Endothelial cell (in vitro differentiated cells): ENCODE measurements around the gene MYBL2. TPM values are rescaled to one million over a fixed set of nuclear protein-coding genes. Genes with fewer than 3 reads are reported as not detected.

Source experiments
- DNase-seq: peaks from one replicate; pipeline ENCODE4 v3.0.0; 2021; ENCODE audit warnings: low spot score
- H3K27ac Mint-ChIP-seq: one replicate; pipeline ENCODE4 v1.8.0; 2021; ENCODE audit warnings: mixed read lengths, inconsistent platforms; ENCODE audit not compliant: unreplicated experiment
- H3K27me3 Mint-ChIP-seq: one replicate; pipeline ENCODE4 v1.8.0; 2021; ENCODE audit warnings: mild to moderate bottlenecking, moderate library complexity, mixed read lengths, inconsistent platforms; ENCODE audit not compliant: unreplicated experiment
- H3K36me3 Mint-ChIP-seq: one replicate; pipeline ENCODE4 v1.8.0; 2021; ENCODE audit warnings: mild to moderate bottlenecking, low read depth, mixed read lengths, inconsistent platforms; ENCODE audit not compliant: unreplicated experiment
- H3K4me1 Mint-ChIP-seq: one replicate; pipeline ENCODE4 v1.8.0; 2021; ENCODE audit warnings: mild to moderate bottlenecking, mixed read lengths, inconsistent platforms; ENCODE audit not compliant: unreplicated experiment
- H3K4me3 Mint-ChIP-seq: one replicate; pipeline ENCODE4 v1.8.0; 2021; ENCODE audit warnings: mild to moderate bottlenecking, mixed read lengths, inconsistent platforms; ENCODE audit not compliant: unreplicated experiment
- H3K9me3 Mint-ChIP-seq: one replicate; pipeline ENCODE4 v1.8.0; 2021; ENCODE audit warnings: mixed read lengths, inconsistent platforms; ENCODE audit not compliant: unreplicated experiment
- CTCF ChIP-seq: fragments of 200-600 bp; sonication (generic); IDR thresholded peaks from one replicate; pipeline ENCODE4 v1.5.0; 2021; ENCODE audit warnings: antibody characterized with exemption; ENCODE audit not compliant: unreplicated experiment
- total RNA-seq: library from RNA; stranded (reverse); fragmentation: NEBNext Ultra II Directional; extraction: Animal tissue kit (Norgen Biotek cat#: 25700); gene quantifications from one replicate; pipeline ENCODE4 v1.2.1, GENCODE V29; 2021; ENCODE audit not compliant: unreplicated experiment

Gene MYBL2
- total RNA-seq, 1 donor from 2014 or later = 20.8 TPM

GRCh38 chr20:43669332-43669731, 2.4 kb downstream of the MYBL2 start:
- no peaks in the 10 kb centered on the region for H3K27me3 Mint-ChIP-seq
- no peak for DNase-seq

GRCh38 chr20:43670423-43670822, 3.5 kb downstream of the MYBL2 start:
- TF ChIP-seq CTCF = no peak
- no peaks in the 10 kb centered on the region for H3K9me3 Mint-ChIP-seq
- no peak overlapping the region for H3K27ac Mint-ChIP-seq
- H3K36me3 Mint-ChIP-seq = no peaks in the 10 kb centered on the region
- no peak overlapping the region for H3K4me3 Mint-ChIP-seq
- DNase-seq = no peak
- H3K4me1 Mint-ChIP-seq = no peaks in the 10 kb centered on the region
- H3K27me3 Mint-ChIP-seq = no peaks in the 10 kb centered on the region

More at GRCh38 chr20:43669332-43669731, 2.4 kb downstream of the MYBL2 start:
- Mint-ChIP-seq H3K9me3 (no peaks in the 10 kb centered on the region), H3K4me1 (no peaks in the 10 kb centered on the region), H3K36me3 (no peaks in the 10 kb centered on the region), H3K4me3 (no peak overlapping the region), H3K27ac (no peak overlapping the region)
- no peak for TF ChIP-seq CTCF

GRCh38 chr20:43676368-43676767, 9.5 kb downstream of the MYBL2 start:
- no peaks in the 10 kb centered on the region for H3K9me3 Mint-ChIP-seq
- H3K4me1 Mint-ChIP-seq = peaks cover 1% of the 10 kb centered on the region
- no peaks in the 10 kb centered on the region for H3K36me3 Mint-ChIP-seq
- DNase-seq = no peak
- H3K27ac Mint-ChIP-seq = no peak overlapping the region
- H3K27me3 Mint-ChIP-seq = peaks cover 4% of the 10 kb centered on the region
- no peak for TF ChIP-seq CTCF
- no peak overlapping the region for H3K4me3 Mint-ChIP-seq

- no peak overlapping the region for H3K27ac Mint-ChIP-seq
Measured at GRCh38 chr20:43680981-43681380, 14.1 kb downstream of the MYBL2 start.

GRCh38 chr20:43681468-43681942, 14.6 kb downstream of the MYBL2 start:
- no peak for TF ChIP-seq CTCF
- H3K36me3 Mint-ChIP-seq = no peaks in the 10 kb centered on the region

More at GRCh38 chr20:43680981-43681380, 14.1 kb downstream of the MYBL2 start:
- H3K27me3 Mint-ChIP-seq = peaks cover 4% of the 10 kb centered on the region
- H3K4me1 Mint-ChIP-seq = peaks cover 3% of the 10 kb centered on the region
- DNase-seq = no peak
- H3K4me3 Mint-ChIP-seq = no peak overlapping the region
- no peaks in the 10 kb centered on the region for H3K9me3 Mint-ChIP-seq
- H3K36me3 Mint-ChIP-seq = no peaks in the 10 kb centered on the region
- no peak for TF ChIP-seq CTCF

More at GRCh38 chr20:43681468-43681942, 14.6 kb downstream of the MYBL2 start:
- DNase-seq = no peak
- Mint-ChIP-seq H3K4me1 (peaks cover 3% of the 10 kb centered on the region), H3K27ac (no peak overlapping the region), H3K27me3 (peaks cover 4% of the 10 kb centered on the region), H3K4me3 (no peak overlapping the region), H3K9me3 (no peaks in the 10 kb centered on the region)
